ENCODE data around the gene ZNF785. TPM values are rescaled to one million over a fixed set of nuclear protein-coding genes. Genes with fewer than 3 reads are reported as not detected.

ZNF785 gene
- total and polyA plus RNA-seq, 7 donors, result 0.92 to 19.9 (median 7.8) TPM

GRCh38 chr16:30562021-30562420 lies 23.5 kb downstream of the ZNF785 start:
- intact Hi-C loops (cut with DNase I), result no loop called here
- Histone ChIP-seq H3K36me3 (no peaks in the 10 kb centered on the region), H3K27me3 (no peaks in the 10 kb centered on the region), H3K4me3 (peak overlapping the region in 3 of 4 donors; percentile 52 to 55 (median 53)), H3K4me1 (peaks cover 0 to 19% (median 15%) of the 10 kb centered on the region in 4 donors), H3K27ac (peak overlapping the region in 2 of 4 donors; percentile 55 to 73), H3K9me3 (no peaks in the 10 kb centered on the region)
- WGBS, 2 donors, result 29 to 89% methylated on average over 14 of the region's 14 CpGs
- TF ChIP-seq EP300 (IDR thresholded peaks at IDR 0.05), result no peak
- TF ChIP-seq CTCF (IDR thresholded peaks at IDR 0.05), result no peak
- no peak for TF ChIP-seq POLR2AphosphoS5 (IDR thresholded peaks at IDR 0.05)
- TF ChIP-seq POLR2A (IDR thresholded peaks at IDR 0.05), result no peak
- DNase-seq, result no peak

GRCh38 chr16:30561089-30561816 lies 24.2 kb downstream of the ZNF785 start:
- 27 to 52% methylated on average over 46 of the region's 46 CpGs for WGBS, 2 donors
- no peak for TF ChIP-seq CTCF (IDR thresholded peaks at IDR 0.05)
- peak in 1 of 4 donors; percentile 4 for TF ChIP-seq POLR2AphosphoS5 (IDR thresholded peaks at IDR 0.05)
- H3K9me3 ChIP-seq, result no peaks in the 10 kb centered on the region
- H3K27ac ChIP-seq, result peak overlapping the region; percentile 55 to 73 (median 64)
- DNase-seq, result no peak
- intact Hi-C loops (cut with DNase I), result no loop called here
- H3K4me1 ChIP-seq, result peaks cover 0 to 27% (median 23%) of the 10 kb centered on the region in 4 donors
- H3K36me3 ChIP-seq, result no peaks in the 10 kb centered on the region
- no peaks in the 10 kb centered on the region for H3K27me3 ChIP-seq
- H3K4me3 ChIP-seq, result peak overlapping the region; percentile 36 to 55 (median 52)

- no peak for TF ChIP-seq POLR2AphosphoS5 (IDR thresholded peaks at IDR 0.05)
- TF ChIP-seq CTCF (IDR thresholded peaks at IDR 0.05), result no peak
- no peak for TF ChIP-seq EP300 (IDR thresholded peaks at IDR 0.05)
- TF ChIP-seq POLR2A (IDR thresholded peaks at IDR 0.05), result no peak
- Histone ChIP-seq H3K27ac (no peak overlapping the region), H3K4me1 (peaks cover 0 to 30% (median 25%) of the 10 kb centered on the region in 4 donors), H3K4me3 (no peak overlapping the region), H3K36me3 (peaks cover 10 to 15% (median 11%) of the 10 kb centered on the region in 4 donors), H3K27me3 (no peaks in the 10 kb centered on the region), H3K9me3 (no peaks in the 10 kb centered on the region)
- 84 to 90% methylated on average over 6 of the region's 6 CpGs for WGBS, 2 donors
- DNase-seq, result no peak
- intact Hi-C loops (cut with DNase I), result loop anchor here (5.0 kb wide), 1 partner anchor 73 kb away; no protein-coding TSS in a partner anchor
Observed at GRCh38 chr16:30559690-30560089, 25.8 kb downstream of the ZNF785 start.

GRCh38 chr16:30558789-30559377 lies 26.6 kb downstream of the ZNF785 start:
- peak overlapping the region in 3 of 4 donors; percentile 84 to 87 (median 84) for H3K4me3 ChIP-seq
- H3K9me3 ChIP-seq, result no peaks in the 10 kb centered on the region
- intact Hi-C loops (cut with DNase I), result loop anchor here (1.0 to 5.0 kb wide), 3 partner anchors 12 to 73 kb away; partner anchors contain the start of genes ZNF688 and ZNF785
- 74 to 87% methylated on average over 21 of the region's 21 CpGs for WGBS, 2 donors
- peaks cover 11 to 23% (median 13%) of the 10 kb centered on the region in 4 donors for H3K36me3 ChIP-seq
- TF ChIP-seq POLR2AphosphoS5 (IDR thresholded peaks at IDR 0.05) (no peak), EP300 (IDR thresholded peaks at IDR 0.05) (no peak), CTCF (IDR thresholded peaks at IDR 0.05) (no peak), POLR2A (IDR thresholded peaks at IDR 0.05) (no peak)
- no peaks in the 10 kb centered on the region for H3K27me3 ChIP-seq
- peak overlapping the region; percentile 89 to 98 (median 96) for H3K27ac ChIP-seq
- H3K4me1 ChIP-seq, result peaks cover 0 to 30% (median 25%) of the 10 kb centered on the region in 4 donors
- DNase-seq, result no peak
